Heart right ventricle (tissue), 16 donors: Measurements from ENCODE around the gene ERI3. TPM values are rescaled to one million over a fixed set of nuclear protein-coding genes. Genes with fewer than 3 reads are reported as not detected.

ENCODE experiments used
- ATAC-seq, 8 donors: fragments of 200-7000 bp; cut with Tn5 transposase; one replicate each; pipeline ENCODE4 v1.9.1; 2020; ENCODE audit warnings: mild to moderate bottlenecking in 8 of 8, moderate library complexity in 8 of 8, moderate number of reproducible peaks in 1 of 8
- DNase-seq, 2 donors: peaks; one replicate each; pipeline ENCODE4 v3.0.0-alpha.2; 2020
- H3K27ac ChIP-seq, 10 donors: fragments of 200-600 bp; sonication (generic) in 2 of 10; one replicate each; pipeline versions ENCODE4 v1.5.0 to v1.8.0; 2020 to 2022; ENCODE audit warnings: mild to moderate bottlenecking in 3 of 10
- H3K27me3 ChIP-seq, 7 donors: fragments of 200-600 bp; one replicate each; pipeline ENCODE4 v1.8.0; 2021 to 2022; ENCODE audit warnings: mild to moderate bottlenecking in 2 of 7
- H3K36me3 ChIP-seq, 9 donors: fragments of 200-600 bp; sonication (generic) in 1 of 9; one replicate each; pipeline versions ENCODE4 v1.5.0 to v1.8.0; 2020 to 2022; ENCODE audit warnings: mild to moderate bottlenecking in 2 of 9
- H3K4me1 ChIP-seq, 9 donors: fragments of 200-600 bp; sonication (generic) in 1 of 9; one replicate each; pipeline versions ENCODE4 v1.5.0 to v1.8.0; 2020 to 2022; ENCODE audit warnings: mild to moderate bottlenecking in 4 of 9
- H3K4me3 ChIP-seq, 10 donors: fragments of 200-600 bp; sonication (generic) in 2 of 10; one replicate each; pipeline versions ENCODE4 v1.5.0 to v1.8.0; 2020 to 2022; ENCODE audit warnings: mild to moderate bottlenecking in 7 of 10, moderate library complexity in 2 of 10
- H3K9me3 ChIP-seq, 11 donors: fragments of 200-600 bp in 10 of 11; sonication (generic) in 2 of 11; one replicate each; pipeline versions ENCODE4 v1.5.0 to v1.8.0; 2013 to 2022; ENCODE audit warnings: mild to moderate bottlenecking in 2 of 11, control low read depth in 1 of 11, moderate library complexity in 1 of 11
- CTCF ChIP-seq, 9 donors: fragments of 200-600 bp; sonication (generic) in 2 of 9; IDR thresholded peaks; one replicate each; pipeline versions ENCODE4 v1.5.0 to v1.8.0; 2021 to 2022; ENCODE audit warnings: antibody characterized with exemption in 9 of 9, mild to moderate bottlenecking in 5 of 9, moderate library complexity in 1 of 9
- WGBS, 2 donors: extraction: QIAGEN DNeasy Blood & Tissue Kit; methylation state at CpG; one replicate each; pipeline ENCODE4 v1.1.7; 2013; ENCODE audit warnings: inconsistent platforms in 1 of 2; 5-methylcytosine and 5-hydroxymethylcytosine counted together
- intact Hi-C, 10 donors: fragments of 100-400 bp; cut with DNase I; formaldehyde crosslinking; loops; one replicate each; pipeline versions ENCODE4 v1.11.1 to v1.14.2; 2022
- polyA plus RNA-seq, 2 donors: library from polyadenylated mRNA; stranded (reverse); fragments of 200-250 nt; gene quantifications; one replicate each; pipeline ENCODE4 v1.2.3, GENCODE V29; 2013
- total RNA-seq, 10 donors: library from RNA; stranded (reverse); fragmentation: NEBNext Ultra II Directional in 3 of 10; extraction: Animal tissue kit (Norgen Biotek cat#: 25700) in 3 of 10; gene quantifications; one replicate each; pipeline versions ENCODE4 v1.2.1 to v1.2.4, GENCODE V29; 2021 to 2023
- donor health status: Arrhythmogenic right ventricular cardiomyopathy.
- donor health status: ischemic (EF 13 %, LVEDD 7.1; RV severe dilation, severe dysfunction).
- donor health status: healthy with polysubstance abuse.
- donor health status: DM: no; HTN: yes; CAD: no.
- donor health status: DM: no; HTN: no; CAD: no.
- donor health status: ischemic (EF 25% LVEDD 6.9; RV normal size, moderate dysfunction).
- donor health status: ischemic (EF 25% LVEDD 5.7; RV mildly dilated, moderate dysfunction).
- donor health status: healthy.
- donor health status: DM: yes; HTN: yes; CAD: no.
- donor health status: Ischemic cardiomyopathy.
- donor health status: ischemic (EF 35%, LVEDD 5.7; RV mildly dilated, moderate dysfunction).
- donor health status: nonischemic (EF 11% LVEDD 7.7; RV severe dilation, severe dysfunction).
- donor health status: DM: yes; HTN: yes; CAD: no.
- donor health status: PGD.
- donor health status: ischemic (EF 29% LVEDD 5.4; RV normal size, mild dysfunction).
- donor health status: nonischemic (EF 23%, LVEDD 6.1; RV moderate dilation, normal function).

ERI3 gene
- total and polyA plus RNA-seq, 12 donors = 28.1 to 68.4 (median 47.9) TPM

- Histone ChIP-seq H3K27me3 (no peaks in the 10 kb centered on the region), H3K36me3 (peaks cover 0 to 5% (median 0%) of the 10 kb centered on the region in 9 donors), H3K4me3 (no peak overlapping the region), H3K9me3 (no peaks in the 10 kb centered on the region), H3K4me1 (peaks cover 0 to 27% (median 16%) of the 10 kb centered on the region in 9 donors), H3K27ac (no peak overlapping the region)
- ATAC-seq (no peak), DNase-seq (no peak)
- WGBS, 2 donors = 94 to 98% methylated on average over 3 of the region's 3 CpGs
- intact Hi-C loops = no loop called here
- no peak for TF ChIP-seq CTCF (IDR thresholded peaks at IDR 0.05)
These were observed 82.1 kb downstream of the ERI3 start for GRCh38 chr1:44272992-44273391.

GRCh38 chr1:44271646-44272045, 83.4 kb downstream of the ERI3 start:
- no peaks in the 10 kb centered on the region for H3K27me3 ChIP-seq
- peaks cover 0 to 5% (median 0%) of the 10 kb centered on the region in 9 donors for H3K36me3 ChIP-seq
- H3K4me3 ChIP-seq = no peak overlapping the region
- H3K4me1 ChIP-seq = peaks cover 0 to 22% (median 16%) of the 10 kb centered on the region in 9 donors
- no peak for DNase-seq
- intact Hi-C loops = no loop called here
- no peaks in the 10 kb centered on the region for H3K9me3 ChIP-seq
- no peak for TF ChIP-seq CTCF (IDR thresholded peaks at IDR 0.05)
- H3K27ac ChIP-seq = no peak overlapping the region
- ATAC-seq = no peak
- 95 to 98% methylated on average over 3 of the region's 3 CpGs for WGBS, 2 donors

- WGBS, 2 donors = 80 to 81% methylated on average over 6 of the region's 6 CpGs
- DNase-seq = no peak
- H3K27ac ChIP-seq = no peak overlapping the region
- H3K4me3 ChIP-seq = no peak overlapping the region
- no peak for TF ChIP-seq CTCF (IDR thresholded peaks at IDR 0.05)
- intact Hi-C loops = no loop called here
- no peaks in the 10 kb centered on the region for H3K9me3 ChIP-seq
- peaks cover 0 to 5% (median 0%) of the 10 kb centered on the region in 9 donors for H3K36me3 ChIP-seq
- H3K27me3 ChIP-seq = no peaks in the 10 kb centered on the region
- peak in 1 of 8 donors; percentile 30 for ATAC-seq
- H3K4me1 ChIP-seq = peaks cover 0 to 15% (median 10%) of the 10 kb centered on the region in 9 donors
These were observed 84.1 kb downstream of the ERI3 start for GRCh38 chr1:44270686-44271628.

- TF ChIP-seq CTCF (IDR thresholded peaks at IDR 0.05) = no peak
- no peak for ATAC-seq
- no peak overlapping the region for H3K4me3 ChIP-seq
- peaks cover 0 to 32% (median 0%) of the 10 kb centered on the region in 9 donors for H3K4me1 ChIP-seq
- no peak overlapping the region for H3K27ac ChIP-seq
- DNase-seq = no peak
- H3K27me3 ChIP-seq = no peaks in the 10 kb centered on the region
- H3K9me3 ChIP-seq = no peaks in the 10 kb centered on the region
- intact Hi-C loops = no loop called here
- 100% methylated on average over 1 of the region's 1 CpG for WGBS, 2 donors
- peaks cover 0 to 1% (median 0%) of the 10 kb centered on the region in 9 donors for H3K36me3 ChIP-seq
These were observed 87.0 kb downstream of the ERI3 start for GRCh38 chr1:44268054-44268453.
